NOMO-1 treated with DMSO at 0.1 percent for 48 hours (cell line): ENCODE results near the gene POTEB2.
"Not testable (repeated sequence)": the region's sequence is repeated elsewhere in the genome, so short reads cannot be mapped to it uniquely, and the experiment has no call there.

Experiments
- DNase-seq: peaks from one replicate; lab custom pipeline; 2025; ENCODE audit not compliant: unreplicated experiment; lab: John Stamatoyannopoulos, UW

The POTEB2 gene

DNA sequence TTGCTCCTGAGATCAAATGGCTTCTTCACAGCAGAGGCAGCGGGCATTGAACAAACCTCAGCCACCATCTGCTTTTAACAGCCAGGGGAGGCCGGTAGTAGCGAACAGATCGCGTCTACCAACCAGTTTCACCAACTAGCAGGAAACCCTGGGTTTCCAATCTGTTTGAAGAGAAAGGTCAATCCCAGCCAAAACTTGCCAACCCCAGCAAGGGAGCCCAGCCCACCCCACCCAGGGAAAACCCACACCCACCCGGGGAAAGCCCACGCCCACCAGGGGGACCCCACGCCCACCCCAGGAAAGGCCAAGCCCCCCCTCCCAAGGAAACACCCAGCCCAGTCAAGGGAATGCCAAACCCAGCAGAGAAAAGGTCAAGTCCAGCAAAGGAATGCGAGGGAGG lies at the start of gene POTEB2:
POTEB2 (minus strand) TSS at position 101 of the 400 bp plus-strand sequence; CDS start at position 68, 33 bp downstream.
- DNase-seq, result not testable (repeated sequence)

DNA sequence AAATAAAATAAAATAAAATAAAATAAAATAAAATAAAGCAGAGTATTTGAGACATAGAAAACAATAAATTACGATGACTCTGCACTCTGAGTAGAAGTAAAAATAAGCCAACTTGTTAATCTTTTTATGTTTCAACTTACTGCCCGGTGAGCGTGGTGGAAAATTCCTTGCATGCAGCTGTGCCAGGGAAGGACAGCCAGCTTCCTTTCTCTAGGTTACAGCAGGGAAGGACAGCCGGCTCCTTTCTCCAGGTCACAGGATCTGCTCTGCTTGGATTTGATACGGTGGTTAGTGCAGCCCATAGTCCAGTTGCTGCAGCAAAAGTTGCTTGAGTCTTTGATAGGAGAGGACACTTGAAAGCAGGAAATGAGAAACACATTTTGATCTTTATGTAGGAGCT lies 13.8 kb upstream of the POTEB2 start:
- DNase-seq, result not testable (repeated sequence)

DNA sequence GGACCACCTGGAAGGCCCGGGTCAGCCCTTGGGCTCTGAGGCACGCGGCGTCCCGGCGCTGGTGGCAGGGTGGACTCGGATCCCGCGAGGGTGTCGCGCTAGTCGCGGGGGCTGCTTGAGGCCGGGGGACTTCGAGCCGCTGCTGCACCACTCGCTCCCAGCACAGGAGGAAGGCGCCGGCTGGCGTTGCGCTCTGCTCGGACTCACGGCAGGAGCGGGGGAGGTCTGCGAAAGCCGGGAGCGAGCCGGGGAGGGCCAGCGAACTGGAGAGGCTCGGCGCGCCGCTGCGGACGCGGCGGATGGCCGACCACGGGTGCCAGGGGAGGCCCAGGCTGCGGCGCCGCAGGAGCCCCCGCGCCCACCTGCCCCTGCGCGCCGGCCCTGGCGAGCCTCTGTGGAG lies 12.3 kb upstream of the POTEB2 start:
- not testable (repeated sequence) for DNase-seq

DNA sequence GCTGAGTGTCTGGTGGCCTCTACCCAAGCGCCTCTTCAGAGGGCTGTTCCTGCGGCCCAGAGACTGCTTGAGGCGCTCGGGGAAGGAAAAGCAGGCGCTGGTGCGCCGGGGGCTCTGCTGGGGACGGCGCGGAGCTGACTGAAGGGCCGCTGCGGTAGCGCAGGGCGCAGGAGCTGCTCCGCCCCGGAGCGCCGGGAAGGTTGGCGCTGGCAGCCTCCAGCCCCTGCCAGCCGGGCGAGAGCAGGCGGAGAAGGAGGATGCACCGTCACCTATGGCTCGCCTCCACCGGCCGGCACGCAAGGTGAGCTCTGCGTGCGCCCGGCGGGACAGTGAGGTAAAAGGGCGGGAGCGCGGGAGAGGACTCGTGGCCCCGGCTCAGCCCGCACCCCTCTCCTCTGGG lies 11.7 kb upstream of the POTEB2 start:
- DNase-seq, result not testable (repeated sequence)
